ENCODE measurements around the gene BUD13.

BUD13 gene

DNA sequence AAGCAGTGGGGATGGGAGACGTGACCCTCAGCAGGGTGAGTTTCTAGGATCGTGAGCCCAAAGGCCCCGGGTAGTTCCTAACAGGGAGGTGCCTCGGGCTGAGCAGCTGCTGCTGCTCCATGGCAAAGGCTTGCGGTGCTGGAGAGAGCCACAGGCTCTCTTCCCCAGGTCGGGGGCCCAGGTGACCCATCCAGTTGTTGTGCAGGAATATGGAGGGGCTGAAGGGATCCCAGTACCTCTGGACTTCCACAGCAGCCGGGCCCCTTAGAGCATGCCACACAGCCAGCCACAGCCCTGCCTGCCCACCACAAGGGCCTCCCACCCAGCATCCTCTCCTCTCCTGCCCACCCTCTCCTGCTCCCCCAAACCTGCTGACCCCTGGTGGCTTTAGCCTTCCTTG lies 49.3 kb downstream of the BUD13 start:
- DNase-seq (ENCODE audit: low read depth in 2 of 2) = no peak
- TF ChIP-seq, protein P1, sequence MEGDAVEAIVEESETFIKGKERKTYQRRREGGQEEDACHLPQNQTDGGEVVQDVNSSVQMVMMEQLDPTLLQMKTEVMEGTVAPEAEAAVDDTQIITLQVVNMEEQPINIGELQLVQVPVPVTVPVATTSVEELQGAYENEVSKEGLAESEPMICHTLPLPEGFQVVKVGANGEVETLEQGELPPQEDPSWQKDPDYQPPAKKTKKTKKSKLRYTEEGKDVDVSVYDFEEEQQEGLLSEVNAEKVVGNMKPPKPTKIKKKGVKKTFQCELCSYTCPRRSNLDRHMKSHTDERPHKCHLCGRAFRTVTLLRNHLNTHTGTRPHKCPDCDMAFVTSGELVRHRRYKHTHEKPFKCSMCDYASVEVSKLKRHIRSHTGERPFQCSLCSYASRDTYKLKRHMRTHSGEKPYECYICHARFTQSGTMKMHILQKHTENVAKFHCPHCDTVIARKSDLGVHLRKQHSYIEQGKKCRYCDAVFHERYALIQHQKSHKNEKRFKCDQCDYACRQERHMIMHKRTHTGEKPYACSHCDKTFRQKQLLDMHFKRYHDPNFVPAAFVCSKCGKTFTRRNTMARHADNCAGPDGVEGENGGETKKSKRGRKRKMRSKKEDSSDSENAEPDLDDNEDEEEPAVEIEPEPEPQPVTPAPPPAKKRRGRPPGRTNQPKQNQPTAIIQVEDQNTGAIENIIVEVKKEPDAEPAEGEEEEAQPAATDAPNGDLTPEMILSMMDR (IDR thresholded peaks at IDR 0.05; ENCODE audit: low read depth, low read length) = no peak
- no peak overlapping the region for H3K4me3 ChIP-seq (replicated peaks in 1 of 2; ENCODE audit: low read depth in 2 of 2, low read length in 2 of 2)

DNA sequence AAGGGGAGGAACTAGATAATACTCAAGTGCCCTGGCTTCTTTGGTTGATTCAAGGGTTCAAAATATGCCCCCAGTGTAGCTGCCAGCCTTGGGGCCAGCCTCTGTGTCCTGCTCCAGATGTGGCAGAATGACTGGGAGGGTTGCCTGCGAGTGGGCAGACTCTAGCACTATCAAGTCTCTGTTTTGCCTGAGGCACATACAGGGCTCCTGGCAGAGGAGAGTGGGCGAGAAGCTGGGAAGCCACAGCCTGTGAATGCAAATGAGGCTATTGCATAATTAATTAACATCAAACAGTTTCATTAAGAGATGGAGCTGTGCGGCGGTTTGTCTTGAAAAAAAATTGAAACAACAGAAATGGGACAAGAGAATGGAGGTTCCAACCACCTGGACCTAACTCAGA lies 50.8 kb downstream of the BUD13 start:
- DNase-seq (ENCODE audit: low read depth in 2 of 2) = no peak
- TF ChIP-seq, protein P1 (IDR thresholded peaks at IDR 0.05; ENCODE audit: low read depth, low read length) = no peak
- H3K4me3 ChIP-seq (replicated peaks in 1 of 2; ENCODE audit: low read depth in 2 of 2, low read length in 2 of 2) = no peak overlapping the region

DNA sequence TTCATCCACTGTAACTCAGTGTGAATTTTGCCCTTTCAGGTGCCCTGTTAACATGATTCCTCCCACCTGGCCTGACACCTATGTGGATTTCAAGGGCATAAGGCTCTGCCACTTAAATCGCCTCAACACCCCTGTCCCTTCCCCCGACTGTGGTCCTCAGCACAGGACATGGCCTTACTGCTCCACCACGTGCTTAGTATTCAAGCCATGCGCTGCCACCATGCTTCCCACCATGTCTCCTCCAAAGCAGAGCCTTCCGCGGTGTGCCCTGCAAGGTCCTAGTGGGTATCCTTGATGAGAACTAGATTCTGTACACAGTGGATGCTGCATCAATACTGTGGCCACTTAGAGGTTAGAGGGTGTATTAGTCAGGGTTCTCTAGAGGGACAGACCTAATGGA lies 51.9 kb downstream of the BUD13 start:
- no peak overlapping the region for H3K4me3 ChIP-seq (replicated peaks in 1 of 2; ENCODE audit: low read depth in 2 of 2, low read length in 2 of 2)
- DNase-seq (ENCODE audit: low read depth in 2 of 2) = no peak
- TF ChIP-seq, protein P1 (IDR thresholded peaks at IDR 0.05; ENCODE audit: low read depth, low read length) = no peak

- TF ChIP-seq, protein P1 (IDR thresholded peaks at IDR 0.05; ENCODE audit: low read depth, low read length) = no peak
Measured at GRCh38 chr11:116718955-116719501, 53.8 kb downstream of the BUD13 start.

DNA sequence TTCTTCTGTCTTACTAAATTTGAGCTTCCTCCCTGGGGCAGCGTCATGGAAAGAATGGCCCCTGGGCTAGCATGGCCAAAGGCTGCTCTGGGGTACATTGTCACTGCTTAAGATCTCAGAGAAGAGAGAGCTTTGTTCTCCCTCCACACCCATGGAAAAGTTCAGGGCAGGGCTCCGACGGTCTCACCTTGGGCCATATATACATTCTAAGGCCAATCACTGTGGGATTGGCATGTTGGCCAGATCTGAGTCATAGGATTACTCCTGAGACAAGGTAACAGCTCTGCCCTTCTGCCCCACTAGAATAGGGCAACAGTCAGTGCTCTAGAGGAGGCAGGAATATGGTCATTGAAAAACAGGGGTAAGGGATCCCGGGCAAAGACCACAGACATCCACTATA lies 56.2 kb downstream of the BUD13 start:
- TF ChIP-seq, protein P1 (IDR thresholded peaks at IDR 0.05; ENCODE audit: low read depth, low read length) = no peak
- no peak overlapping the region for H3K4me3 ChIP-seq (replicated peaks in 1 of 2; ENCODE audit: low read depth in 2 of 2, low read length in 2 of 2)
- no peak for DNase-seq (ENCODE audit: low read depth in 2 of 2)

More at GRCh38 chr11:116718955-116719501, 53.8 kb downstream of the BUD13 start:
- no peak for DNase-seq (ENCODE audit: low read depth in 2 of 2)
- no peak overlapping the region for H3K4me3 ChIP-seq (replicated peaks in 1 of 2; ENCODE audit: low read depth in 2 of 2, low read length in 2 of 2)

DNA sequence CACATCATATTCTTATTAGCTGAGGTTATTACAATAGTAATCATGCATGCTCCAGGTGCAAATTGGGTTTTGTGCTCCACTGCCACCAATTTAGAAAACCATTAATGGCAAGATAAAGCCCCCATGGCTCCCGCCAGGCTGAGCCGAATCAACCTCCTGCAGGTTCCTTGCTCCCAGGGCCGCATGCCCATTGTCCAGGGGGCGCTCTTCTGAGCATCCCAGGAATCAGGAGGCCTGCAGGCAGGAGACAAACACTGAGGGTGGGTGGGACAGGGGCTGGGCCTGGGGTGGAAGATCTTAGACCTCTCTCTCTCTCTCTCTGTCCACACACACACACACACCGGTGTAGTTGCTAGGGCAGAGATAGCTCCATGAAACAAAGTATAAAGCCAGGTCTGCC lies 57.4 kb downstream of the BUD13 start:
- TF ChIP-seq, protein P1 (IDR thresholded peaks at IDR 0.05; ENCODE audit: low read depth, low read length) = no peak
- no peak for DNase-seq (ENCODE audit: low read depth in 2 of 2)
- H3K4me3 ChIP-seq (replicated peaks in 1 of 2; ENCODE audit: low read depth in 2 of 2, low read length in 2 of 2) = no peak overlapping the region

GRCh38 chr11:116714902-116715301 lies 57.9 kb downstream of the BUD13 start:
- TF ChIP-seq, protein P1 (IDR thresholded peaks at IDR 0.05; ENCODE audit: low read depth, low read length) = no peak
- H3K4me3 ChIP-seq (replicated peaks in 1 of 2; ENCODE audit: low read depth in 2 of 2, low read length in 2 of 2) = no peak overlapping the region
- no peak for DNase-seq (ENCODE audit: low read depth in 2 of 2)

All from cardiac fibroblast (primary cell).